CD14-positive monocyte (primary cell): ENCODE results near the gene ACAD10. TPM values are rescaled to one million over a fixed set of nuclear protein-coding genes. Genes with fewer than 3 reads are reported as not detected.

Experiments
- DNase-seq, 3 donors: peaks; one replicate each; pipeline ENCODE4 v3.0.0-alpha.2; 2011 to 2022
- H2AFZ ChIP-seq: 2 replicates; pipeline ENCODE4 v1.6.0; 2012; ENCODE audit warnings: mild to moderate bottlenecking, low read depth, low read length, inconsistent platforms; ENCODE audit not compliant: insufficient read depth, poor library complexity, severe bottlenecking
- H3K27ac ChIP-seq, 2 donors: 1 replicate in 1 of 2; 2 replicates in 1 of 2; pipeline ENCODE4 v1.5.1; 2012 to 2013; ENCODE audit warnings: low read length in 2 of 2, control low read depth in 1 of 2, inconsistent platforms in 1 of 2, low read depth in 1 of 2, mild to moderate bottlenecking in 1 of 2
- H3K27me3 ChIP-seq, 2 donors: one replicate each; pipeline versions ENCODE4 v1.6.0 to v1.6.1; 2011 to 2013; ENCODE audit warnings: low read length in 2 of 2; ENCODE audit not compliant: control insufficient read depth in 2 of 2, insufficient read depth in 2 of 2
- H3K36me3 ChIP-seq, 2 donors: replicated peaks in 1 of 2; 1 replicate in 1 of 2; 2 replicates in 1 of 2; pipeline versions ENCODE4 v1.5.1 to v1.6.1; 2012 to 2013; ENCODE audit warnings: low read length in 2 of 2, control low read depth in 1 of 2, inconsistent platforms in 1 of 2, mild to moderate bottlenecking in 1 of 2; ENCODE audit not compliant: insufficient read depth in 2 of 2, control insufficient read depth in 1 of 2
- H3K4me1 ChIP-seq, 2 donors: 1 replicate in 1 of 2; 2 replicates in 1 of 2; pipeline versions ENCODE4 v1.5.1 to v1.6.1; 2012 to 2013; ENCODE audit warnings: low read length in 2 of 2, control low read depth in 1 of 2, inconsistent platforms in 1 of 2, mild to moderate bottlenecking in 1 of 2, moderate library complexity in 1 of 2; ENCODE audit not compliant: insufficient read depth in 2 of 2, control insufficient read depth in 1 of 2
- H3K4me2 ChIP-seq: replicated peaks from 2 replicates; pipeline ENCODE3; 2012; ENCODE audit warnings: low read length, moderate library complexity, mild to moderate bottlenecking; ENCODE audit not compliant: poor library complexity, severe bottlenecking; ENCODE audit errors: extremely low read depth
- H3K4me3 ChIP-seq, 3 experiments: fragments of 200-600 bp in 1 of 3; sonication (generic) in 1 of 3; replicated peaks in 1 of 3; 1 replicate in 2 of 3; 2 replicates in 1 of 3; pipeline ENCODE4 v1.5.1; 2011 to 2013; ENCODE audit warnings: low read length in 3 of 3, mild to moderate bottlenecking in 3 of 3, control low read depth in 2 of 3, low read depth in 2 of 3, inconsistent platforms in 1 of 3, moderate library complexity in 1 of 3
- H3K79me2 ChIP-seq: 2 replicates; pipeline ENCODE4 v1.6.0; 2012; ENCODE audit warnings: mild to moderate bottlenecking, control low read depth, inconsistent platforms, low read length, moderate library complexity; ENCODE audit not compliant: insufficient read depth
- H3K9ac ChIP-seq: 2 replicates; pipeline ENCODE4 v1.6.0; 2017; ENCODE audit warnings: low read length, mild to moderate bottlenecking; ENCODE audit not compliant: insufficient read depth, poor library complexity, severe bottlenecking
- H3K9me3 ChIP-seq, 2 donors: replicated peaks in 1 of 2; 1 replicate in 1 of 2; 2 replicates in 1 of 2; pipeline versions ENCODE4 v1.5.1 to v1.6.1; 2012 to 2013; ENCODE audit warnings: low read length in 2 of 2, control low read depth in 1 of 2; ENCODE audit not compliant: control insufficient read depth in 1 of 2, insufficient read depth in 1 of 2
- H4K20me1 ChIP-seq: 2 replicates; pipeline ENCODE4 v1.6.0; 2012; ENCODE audit warnings: mild to moderate bottlenecking, low read length, control low read depth, moderate library complexity; ENCODE audit not compliant: insufficient read depth
- H3K27ac Mint-ChIP-seq, 7 donors: one replicate each; pipeline ENCODE4 v1.8.0; 2020; ENCODE audit warnings: mild to moderate bottlenecking in 7 of 7, mixed read lengths in 7 of 7, moderate library complexity in 6 of 7, inconsistent platforms in 2 of 7
- H3K27me3 Mint-ChIP-seq, 3 donors: one replicate each; pipeline ENCODE4 v1.8.0; 2021 to 2022; ENCODE audit warnings: low read depth in 3 of 3, mild to moderate bottlenecking in 3 of 3, mixed read lengths in 3 of 3, moderate library complexity in 3 of 3, inconsistent platforms in 1 of 3
- H3K36me3 Mint-ChIP-seq, 2 donors: one replicate each; pipeline ENCODE4 v1.8.0; 2020; ENCODE audit warnings: mixed read lengths in 2 of 2, inconsistent platforms in 1 of 2, mild to moderate bottlenecking in 1 of 2
- H3K4me1 Mint-ChIP-seq: one replicate; pipeline ENCODE4 v1.8.0; 2020; ENCODE audit warnings: mild to moderate bottlenecking, mixed read lengths
- H3K4me3 Mint-ChIP-seq, 2 donors: one replicate each; pipeline ENCODE4 v1.8.0; 2020; ENCODE audit warnings: mild to moderate bottlenecking in 2 of 2, mixed read lengths in 2 of 2, moderate library complexity in 1 of 2
- H3K9me3 Mint-ChIP-seq, 7 donors: one replicate each; pipeline ENCODE4 v1.8.0; 2020 to 2022; ENCODE audit warnings: mixed read lengths in 7 of 7, mild to moderate bottlenecking in 6 of 7, moderate library complexity in 6 of 7, inconsistent platforms in 2 of 7
- CTCF ChIP-seq: fragments of 200-600 bp; IDR thresholded peaks from one replicate; pipeline ENCODE4 v1.8.0; 2022; ENCODE audit warnings: antibody characterized with exemption, mild to moderate bottlenecking
- WGBS: methylation state at CpG from one replicate; pipeline ENCODE4 v1.1.5; 2013; ENCODE audit warnings: missing lambda C conversion rate; ENCODE audit not compliant: insufficient coverage; 5-methylcytosine and 5-hydroxymethylcytosine counted together
- intact Hi-C, 2 donors: fragments of 100-400 bp; cut with micrococcal nuclease; formaldehyde crosslinking; loops; one replicate each; pipeline versions ENCODE4 v1.15.0 to v1.15.1; 2023
- polyA plus RNA-seq, 3 donors: library from polyadenylated mRNA; depleted of rRNA in 1 of 3; unstranded in 2 of 3; stranded (reverse) in 1 of 3; fragments of 300-500 nt in 2 of 3; fragments of >200 nt in 1 of 3; fragmentation: Illumina TruSeq in 2 of 3; gene quantifications; 1 replicate in 2 of 3; 2 replicates in 1 of 3; pipeline ENCODE4 v1.2.3, GENCODE V29; 2012 to 2021

Gene ACAD10
- polyA plus RNA-seq, 3 donors, result 9.4 to 34.3 (median 10.1) TPM

- H3K9ac ChIP-seq, result peak overlapping the region; percentile 76
- H3K79me2 ChIP-seq, result peaks cover 86% of the 10 kb centered on the region
- no peak for TF ChIP-seq CTCF
- H3K4me1 ChIP-seq, result peaks cover 84 to 86% of the 10 kb centered on the region in 2 donors
- peak overlapping the region; percentile 64 for H2AFZ ChIP-seq
- WGBS, result 23% methylated on average over 6 of the region's 16 CpGs
- Mint-ChIP-seq H3K27ac (peak overlapping the region; percentile 99 to 100 (median 99)), H3K9me3 (peaks cover 2 to 10% (median 7%) of the 10 kb centered on the region in 7 donors), H3K4me1 (peaks cover 81% of the 10 kb centered on the region), H3K4me3 (peak overlapping the region; percentile 20 to 72), H3K36me3 (peaks cover 29 to 61% of the 10 kb centered on the region in 2 donors), H3K27me3 (peaks cover 0 to 2% (median 0%) of the 10 kb centered on the region in 3 donors)
- peak overlapping the region; percentile 45 for H3K4me2 ChIP-seq
- intact Hi-C loops, result loop anchor here in 1 of 2 donors (5.0 kb wide), 1 partner anchor 65 kb away; the partner anchor contains the start of gene MAPKAPK5
- H3K9me3 ChIP-seq, result peaks cover 0 to 5% of the 10 kb centered on the region in 2 donors
- peak overlapping the region in 1 of 3 experiments; percentile 62 for H3K4me3 ChIP-seq
- peaks cover 12 to 18% of the 10 kb centered on the region in 2 donors for H3K36me3 ChIP-seq
- H4K20me1 ChIP-seq, result peaks cover 4% of the 10 kb centered on the region
- peak; percentile 80 to 89 (median 86) for DNase-seq
- peak overlapping the region; percentile 98 for H3K27ac ChIP-seq
- H3K27me3 ChIP-seq, result no peaks in the 10 kb centered on the region
These were observed 91.6 kb downstream of the ACAD10 start for GRCh38 chr12:111777345-111778045.

- Mint-ChIP-seq H3K9me3 (peaks cover 2 to 10% (median 7%) of the 10 kb centered on the region in 7 donors), H3K36me3 (peaks cover 47 to 80% of the 10 kb centered on the region in 2 donors), H3K4me3 (peak overlapping the region in 1 of 2 donors; percentile 7), H3K4me1 (peaks cover 54% of the 10 kb centered on the region), H3K27ac (peak overlapping the region; percentile 53 to 91 (median 72)), H3K27me3 (peaks cover 0 to under 1% (median 0%) of the 10 kb centered on the region in 3 donors)
- peaks cover 39 to 45% of the 10 kb centered on the region in 2 donors for H3K36me3 ChIP-seq
- H2AFZ ChIP-seq, result peak overlapping the region; percentile 37
- DNase-seq, result peak in 1 of 3 donors; percentile 49
- no peak for TF ChIP-seq CTCF
- peaks cover 64% of the 10 kb centered on the region for H3K79me2 ChIP-seq
- peak overlapping the region; percentile 20 for H3K4me2 ChIP-seq
- H4K20me1 ChIP-seq, result peaks cover 9% of the 10 kb centered on the region
- intact Hi-C loops, result no loop called here
- no peak overlapping the region for H3K4me3 ChIP-seq
- H3K27ac ChIP-seq, result peak overlapping the region in 1 of 2 donors; percentile 98
- H3K4me1 ChIP-seq, result peaks cover 57 to 59% of the 10 kb centered on the region in 2 donors
- H3K27me3 ChIP-seq, result no peaks in the 10 kb centered on the region
- peaks cover 0 to 5% of the 10 kb centered on the region in 2 donors for H3K9me3 ChIP-seq
- H3K9ac ChIP-seq, result no peak overlapping the region
- 43% methylated on average over 7 of the region's 10 CpGs for WGBS
These were observed 94.3 kb downstream of the ACAD10 start for GRCh38 chr12:111780166-111780565.
